OCI-LY7 (cell line): ENCODE results near the gene DAPK2.

Experiments used
- CTCF ChIP-seq: fragments of 200-600 bp; sonication (generic); conservative IDR thresholded peaks from 2 replicates; pipeline ENCODE4 v1.5.1; 2014; ENCODE audit warnings: mild to moderate bottlenecking, antibody characterized with exemption, low read length, moderate library complexity, mixed read lengths
- EZH2phosphoT487 ChIP-seq: fragments of 200-600 bp; sonication (generic); IDR thresholded peaks from 2 replicates; pipeline ENCODE4 v1.6.1; 2018; ENCODE audit warnings: low read depth, borderline replicate concordance, mild to moderate bottlenecking, mixed run types, antibody characterized with exemption, low read length, moderate library complexity, mixed read lengths

GRCh38 chr15:63923993-63924950, 122.0 kb downstream of the DAPK2 start:
- no peak for TF ChIP-seq CTCF
- no peak for TF ChIP-seq EZH2phosphoT487
